Activated CD8-positive, alpha-beta memory T cell treated with anti-CD3 and anti-CD28 coated beads, Interleukin-2, amount 50 U/mL, for 24 hours (primary cell): Measurements from ENCODE around the gene SEMA4D.
A peak's percentile ranks its signal among the peaks of the same experiment; 100 is the strongest.

Experiments used
- DNase-seq: peaks from one replicate; pipeline ENCODE4 v3.0.0-alpha.2; 2020; ENCODE audit errors: extremely low read depth

SEMA4D gene

GRCh38 chr9:89465726-89466308 is 32.1 kb downstream of the SEMA4D start:
- DNase-seq = no peak

- DNase-seq = no peak
Measured at GRCh38 chr9:89465001-89465451, 32.9 kb downstream of the SEMA4D start.

DNA sequence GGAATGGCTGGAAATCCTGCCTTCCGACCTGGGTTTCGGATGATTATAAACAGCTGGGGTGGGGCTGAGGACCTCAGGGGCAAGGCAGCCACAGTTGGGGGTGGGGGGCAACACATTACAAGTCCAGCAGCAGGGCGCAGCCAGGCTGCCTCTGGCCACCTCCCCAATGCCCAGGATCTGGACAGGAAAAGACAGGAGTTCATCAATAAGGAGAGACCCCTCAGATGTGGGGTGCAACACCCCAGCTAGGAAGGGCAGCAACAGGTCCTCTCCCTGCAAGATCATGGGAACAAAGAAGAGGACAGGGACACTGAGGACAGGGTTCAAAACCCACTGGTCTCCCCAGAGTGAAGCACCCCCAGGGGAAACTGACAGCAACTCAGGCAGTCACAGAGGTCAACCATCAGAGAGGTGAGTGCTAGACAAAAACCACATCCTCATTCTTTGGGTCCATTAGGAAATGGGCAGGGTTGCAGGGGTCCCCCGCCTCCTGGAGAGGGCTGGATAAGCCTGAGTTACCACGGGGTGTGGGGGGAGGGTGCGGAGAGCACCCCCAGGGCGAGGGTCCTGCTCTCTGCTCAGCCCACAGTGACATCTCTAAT is 33.5 kb downstream of the SEMA4D start:
- no peak for DNase-seq

- no peak for DNase-seq
Measured at GRCh38 chr9:89462817-89463683, 34.9 kb downstream of the SEMA4D start.

- DNase-seq = no peak
Measured at GRCh38 chr9:89462199-89462598, 35.7 kb downstream of the SEMA4D start.

- no peak for DNase-seq
Measured at GRCh38 chr9:89461265-89461664, 36.6 kb downstream of the SEMA4D start.

- DNase-seq = no peak
Measured at GRCh38 chr9:89460551-89460950, 37.4 kb downstream of the SEMA4D start.

DNA sequence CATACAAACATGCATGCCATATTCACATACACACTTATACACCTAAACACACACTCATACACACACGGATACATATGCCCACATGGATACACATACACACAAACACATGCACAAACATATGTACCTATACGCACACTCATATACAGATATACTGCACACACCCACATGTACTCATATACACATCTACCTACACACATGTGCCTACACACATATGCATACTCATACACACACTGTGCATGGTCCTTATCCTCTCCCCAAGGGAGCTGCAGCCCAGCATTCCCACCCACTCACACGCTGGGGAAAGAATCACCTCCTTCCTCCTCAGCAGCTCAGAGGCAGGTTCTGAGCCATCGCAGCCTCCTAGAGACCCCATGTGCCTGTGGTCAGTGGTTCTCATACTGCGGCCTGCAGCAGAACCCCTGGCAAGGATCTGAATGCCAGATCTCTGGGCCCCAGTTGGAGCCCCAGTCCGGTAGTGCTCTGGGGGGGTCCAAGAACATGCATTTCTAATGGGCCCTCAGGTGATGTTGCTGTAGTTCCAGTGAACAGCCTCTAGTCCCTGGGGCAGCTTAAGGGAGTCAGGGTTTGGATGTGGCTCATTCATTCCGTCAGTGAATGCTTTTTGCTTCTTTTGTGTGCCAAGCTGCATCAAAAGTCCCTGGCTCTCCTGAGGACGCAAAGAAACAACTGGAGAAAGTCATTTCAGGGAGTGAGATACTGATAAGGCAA is 39.0 kb downstream of the SEMA4D start:
- DNase-seq = no peak

- no peak for DNase-seq
Measured at GRCh38 chr9:89457376-89457855, 40.5 kb downstream of the SEMA4D start.

- no peak for DNase-seq
Measured at GRCh38 chr9:89455356-89455824, 42.5 kb downstream of the SEMA4D start.

DNA sequence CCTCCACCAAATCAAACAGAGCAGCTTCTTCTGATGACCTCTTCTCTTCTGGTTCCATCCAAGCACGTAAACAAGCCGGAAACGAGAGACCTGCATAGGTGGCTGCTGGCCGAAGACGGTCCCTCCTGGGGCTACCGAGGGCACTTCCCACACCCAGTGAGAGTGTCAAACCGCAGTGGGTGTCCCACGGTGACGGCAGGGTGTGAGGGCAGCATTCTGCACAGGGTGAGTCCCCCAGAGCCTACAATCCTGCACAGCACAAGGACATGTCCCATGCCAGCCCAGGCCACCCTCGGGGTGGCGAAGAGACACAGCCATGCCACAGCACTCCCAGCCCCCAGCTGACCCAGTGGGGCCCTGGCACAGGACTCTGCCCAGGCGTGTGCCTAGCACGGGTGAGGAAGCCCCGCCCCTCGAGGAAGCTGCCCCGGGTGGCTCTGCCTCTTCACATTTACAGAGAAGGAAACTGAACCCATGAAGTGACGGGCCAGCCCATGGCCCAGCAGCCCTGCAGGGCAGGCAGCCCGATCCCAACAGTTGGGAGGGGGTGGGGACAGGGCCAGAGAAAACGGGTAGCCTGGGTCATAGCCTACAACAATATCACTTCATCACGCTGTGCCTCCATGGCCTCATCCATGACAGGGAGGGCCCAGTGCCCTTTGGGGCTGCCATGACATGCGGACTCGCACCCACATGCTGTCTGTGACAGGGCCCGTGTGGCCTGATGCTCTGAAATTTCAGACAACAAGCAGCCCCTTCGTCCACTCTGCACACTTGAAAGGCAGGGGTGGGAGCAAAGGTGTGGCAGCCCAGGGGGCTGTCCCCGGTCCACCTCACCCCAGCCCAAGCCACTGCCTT is 43.2 kb downstream of the SEMA4D start:
- no peak for DNase-seq

DNA sequence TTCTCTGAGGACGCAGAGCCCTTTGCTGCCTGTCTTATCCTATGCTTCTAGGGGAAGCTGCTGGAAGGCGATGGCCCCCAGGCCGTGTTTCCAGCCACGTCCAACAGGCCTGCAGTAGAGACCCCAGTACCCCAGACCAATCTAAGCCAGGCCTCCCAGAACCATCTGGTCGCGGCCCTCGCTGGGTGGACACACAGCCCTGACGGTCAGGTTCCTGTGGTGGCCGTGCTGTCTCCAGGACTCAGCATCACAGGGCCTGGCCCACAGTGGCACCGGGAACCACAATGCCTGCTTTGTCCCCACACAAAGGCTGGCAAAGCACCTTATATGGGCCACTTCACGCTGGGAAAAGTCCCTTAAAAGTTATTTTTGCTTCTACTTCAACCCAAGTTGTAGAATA is 44.5 kb downstream of the SEMA4D start:
- DNase-seq = no peak

DNA sequence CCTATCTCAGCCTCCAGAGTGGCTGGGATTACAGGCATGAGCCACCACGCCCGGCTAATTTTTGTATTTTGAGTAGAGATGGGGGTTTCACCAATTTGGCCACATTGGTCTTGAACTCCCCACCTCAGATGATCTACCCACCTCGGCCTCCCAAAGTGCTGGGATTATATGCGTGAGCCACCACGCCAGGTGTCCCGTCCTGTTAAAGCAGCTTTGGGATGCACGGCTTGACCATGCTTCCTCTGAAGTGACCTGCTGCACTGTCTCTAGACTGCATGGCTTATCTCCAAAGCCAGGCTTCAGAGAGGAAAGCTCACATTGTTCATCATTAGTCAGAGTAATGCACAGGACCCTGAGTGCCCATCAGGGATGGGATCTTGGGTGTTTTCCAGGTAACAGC is 45.4 kb downstream of the SEMA4D start:
- no peak for DNase-seq

DNA sequence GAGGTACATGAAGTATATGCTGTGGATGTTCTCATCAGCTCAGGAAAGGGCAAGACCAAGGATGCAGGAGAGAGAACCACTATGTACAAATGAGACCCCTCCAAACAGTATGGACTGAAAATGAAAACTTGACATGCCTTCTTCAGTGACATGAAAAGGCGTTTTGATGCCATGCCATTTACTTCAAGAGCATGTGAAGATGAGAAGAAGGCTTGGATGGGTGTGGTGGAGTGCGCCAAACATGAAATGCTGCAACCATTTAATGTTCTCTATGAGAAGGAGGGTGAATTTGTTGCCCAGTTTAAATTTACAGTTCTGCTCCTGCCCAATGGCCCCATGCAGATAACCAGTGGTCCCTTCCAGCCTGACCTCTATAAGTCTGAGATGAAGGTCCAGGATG is 47.7 kb downstream of the SEMA4D start:
- no peak for DNase-seq

- no peak for DNase-seq
Measured at GRCh38 chr9:89449261-89449671, 48.6 kb downstream of the SEMA4D start.

DNA sequence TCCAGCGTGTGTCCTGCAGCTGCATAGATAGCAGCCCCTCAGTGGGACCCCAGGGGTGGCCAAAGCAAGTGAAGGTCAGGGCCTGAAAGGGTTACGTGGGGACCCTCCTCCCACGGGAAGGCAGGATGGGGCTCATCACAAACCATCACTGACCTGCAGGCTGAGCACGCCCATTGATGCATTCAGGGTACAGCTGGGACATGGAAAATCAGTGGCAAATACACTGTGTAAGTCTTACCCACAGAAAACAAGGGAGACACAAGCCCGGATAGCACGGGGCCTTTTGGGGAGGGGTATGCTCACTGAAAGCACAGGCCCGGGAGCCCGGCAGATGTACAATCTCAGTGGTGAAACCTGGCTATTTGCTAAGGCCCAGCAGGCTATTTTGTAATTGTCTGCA is 49.1 kb downstream of the SEMA4D start:
- no peak for DNase-seq

GRCh38 chr9:89448381-89448780 is 49.5 kb downstream of the SEMA4D start:
- peak; percentile 45 for DNase-seq

DNA sequence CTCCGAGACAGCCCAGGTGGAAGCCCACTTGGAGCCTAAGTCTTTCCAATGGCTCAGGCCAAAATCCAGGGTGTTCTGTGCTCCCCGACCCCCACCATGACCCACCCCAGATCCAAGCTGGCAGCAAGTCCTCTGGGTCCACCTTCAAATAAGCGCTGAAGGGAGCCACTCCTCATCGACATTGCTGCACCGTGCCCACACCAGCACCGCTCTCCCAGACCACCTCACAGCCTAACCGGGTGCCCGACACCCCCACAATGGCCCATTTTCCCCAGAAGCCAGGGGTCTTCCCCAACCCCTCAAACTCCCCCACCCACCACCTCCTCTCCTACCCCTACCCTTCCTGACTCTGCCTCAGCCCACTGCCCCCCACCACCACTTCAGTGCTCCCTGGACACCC is 50.5 kb downstream of the SEMA4D start:
- DNase-seq = no peak

DNA sequence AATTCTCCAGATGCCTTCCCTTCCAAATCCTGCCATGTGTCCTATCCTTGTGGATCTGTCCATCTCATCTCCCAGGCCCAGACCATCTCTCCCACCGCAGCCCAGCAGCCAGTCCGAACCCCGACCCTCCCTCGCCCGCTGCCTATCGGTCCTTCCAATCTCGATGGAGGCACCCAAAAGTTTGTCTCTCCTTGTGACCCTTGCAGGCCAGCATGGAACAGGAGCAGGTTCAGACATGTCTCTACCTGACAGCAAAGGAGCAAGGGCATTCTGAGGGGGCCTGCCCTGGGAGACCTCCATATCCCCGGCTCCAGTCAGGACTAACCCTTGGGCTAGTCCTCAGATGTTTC is 51.0 kb downstream of the SEMA4D start:
- DNase-seq = no peak

- DNase-seq = no peak
Measured at GRCh38 chr9:89446261-89446960, 51.5 kb downstream of the SEMA4D start.
